IMR-90 (cell line): ENCODE data around the gene RFK. TPM values are rescaled to one million over a fixed set of nuclear protein-coding genes. Genes with fewer than 3 reads are reported as not detected.
A peak's percentile ranks its signal among the peaks of the same experiment; 100 is the strongest.

Source experiments
- ATAC-seq: fragments of 200-7000 bp; cut with Tn5 transposase; 2 replicates; pipeline ENCODE4 v1.9.1; 2020; ENCODE audit warnings: low read depth, mild to moderate bottlenecking, moderate library complexity
- BruUV-seq: library from RNA; stranded (reverse); fragments of 400-500 nt; replicated peaks from 2 replicates; lab custom pipeline; 2021; lab: Mats Ljungman, UMichigan
- CTCF ChIA-PET: fragments of 300-600 bp; formaldehyde crosslinking; extraction: SDS; loops from one replicate; lab custom pipeline; 2021; ENCODE audit warnings: antibody characterized with exemption; lab: Yijun Ruan, JAX
- POLR2A ChIA-PET: fragments of 300-600 bp; sonication (Branson Sonifier 250); formaldehyde crosslinking; loops from one replicate; lab custom pipeline; 2022; ENCODE audit warnings: antibody characterized with exemption; ENCODE audit not compliant: unreplicated experiment; lab: Charles Lee
- DNase-seq: peaks from one replicate; pipeline ENCODE4 v3.0.0; 2013
- H2AFZ ChIP-seq: replicated peaks from 2 replicates; pipeline ENCODE3; 2013; ENCODE audit warnings: low read length, mild to moderate bottlenecking; ENCODE audit not compliant: poor library complexity
- H2AK5ac ChIP-seq: 2 replicates; pipeline ENCODE4 v1.6.1; 2013; ENCODE audit warnings: low read depth, low read length, inconsistent platforms
- H2AK9ac ChIP-seq: replicated peaks from 2 replicates; pipeline ENCODE3; 2013; ENCODE audit warnings: mild to moderate bottlenecking, low read depth, low read length, moderate library complexity; ENCODE audit not compliant: poor library complexity
- H2BK120ac ChIP-seq: 2 replicates; pipeline ENCODE4 v1.6.1; 2013; ENCODE audit warnings: low read depth, low read length, inconsistent platforms
- H2BK15ac ChIP-seq: 3 replicates; pipeline ENCODE4 v1.6.1; 2013; ENCODE audit warnings: low read depth, low read length, inconsistent platforms
- H2BK20ac ChIP-seq: 2 replicates; pipeline ENCODE4 v1.6.1; 2013; ENCODE audit warnings: low read depth, mild to moderate bottlenecking, inconsistent platforms, low read length, moderate library complexity
- H2BK5ac ChIP-seq: 2 replicates; pipeline ENCODE4 v1.6.1; 2013; ENCODE audit warnings: mild to moderate bottlenecking, low read depth, low read length, inconsistent platforms; ENCODE audit not compliant: poor library complexity, severe bottlenecking
- H3K14ac ChIP-seq: replicated peaks from 2 replicates; pipeline ENCODE4 v1.6.1; 2013; ENCODE audit warnings: low read depth, low read length, inconsistent platforms
- H3K18ac ChIP-seq: 2 replicates; pipeline ENCODE4 v1.6.1; 2013; ENCODE audit warnings: low read depth, low read length, control low read depth
- H3K23ac ChIP-seq: 2 replicates; pipeline ENCODE4 v1.6.1; 2013; ENCODE audit warnings: low read depth, low read length, inconsistent platforms
- H3K27ac ChIP-seq: 2 replicates; pipeline ENCODE4 v1.5.1; 2013; ENCODE audit warnings: mild to moderate bottlenecking, control low read depth, low read length; ENCODE audit not compliant: insufficient read depth
- H3K27me3 ChIP-seq: 2 replicates; pipeline ENCODE4 v1.6.1; 2013; ENCODE audit warnings: low read length; ENCODE audit not compliant: control insufficient read depth, insufficient read depth
- H3K36me3 ChIP-seq: 2 replicates; pipeline ENCODE4 v1.6.1; 2013; ENCODE audit warnings: low read length, mixed read lengths; ENCODE audit not compliant: control insufficient read depth, insufficient read depth
- H3K4ac ChIP-seq: 2 replicates; pipeline ENCODE4 v1.6.1; 2013; ENCODE audit warnings: low read depth, low read length, inconsistent platforms
- H3K4me1 ChIP-seq: 2 replicates; pipeline ENCODE4 v1.6.1; 2013; ENCODE audit warnings: low read length, mixed read lengths; ENCODE audit not compliant: control insufficient read depth, insufficient read depth
- H3K4me2 ChIP-seq: 2 replicates; pipeline ENCODE4 v1.6.1; 2013; ENCODE audit warnings: low read depth, mild to moderate bottlenecking, control low read depth, low read length, moderate library complexity
- H3K4me3 ChIP-seq: 2 replicates; pipeline ENCODE4 v1.5.1; 2013; ENCODE audit warnings: low read depth, mild to moderate bottlenecking, control low read depth, low read length, moderate library complexity; ENCODE audit not compliant: insufficient read depth
- H3K56ac ChIP-seq: 2 replicates; pipeline ENCODE4 v1.6.1; 2013; ENCODE audit warnings: low read length, inconsistent platforms; ENCODE audit not compliant: insufficient read depth; ENCODE audit errors: extremely low read depth
- H3K79me1 ChIP-seq, 2 experiments: 2 replicates each; pipeline ENCODE4 v1.6.1; 2013; ENCODE audit warnings: low read length in 2 of 2, inconsistent platforms in 1 of 2, low read depth in 1 of 2
- H3K9ac ChIP-seq: 2 replicates; pipeline ENCODE4 v1.6.1; 2013; ENCODE audit warnings: low read depth, low read length, control low read depth
- H3K9me1 ChIP-seq: 2 replicates; pipeline ENCODE4 v1.6.1; 2013; ENCODE audit warnings: low read length, inconsistent platforms; ENCODE audit not compliant: insufficient read depth
- H3K9me3 ChIP-seq: 2 replicates; pipeline ENCODE4 v1.6.1; 2013; ENCODE audit warnings: low read length; ENCODE audit not compliant: control insufficient read depth, insufficient read depth
- H4K20me1 ChIP-seq: 2 replicates; pipeline ENCODE4 v1.6.1; 2013; ENCODE audit warnings: low read length, inconsistent platforms; ENCODE audit not compliant: insufficient read depth
- H4K5ac ChIP-seq: 2 replicates; pipeline ENCODE4 v1.6.1; 2013; ENCODE audit warnings: mild to moderate bottlenecking, low read depth, low read length, control low read depth
- H4K8ac ChIP-seq, 2 experiments: 2 replicates each; pipeline ENCODE4 v1.6.1; 2013; ENCODE audit warnings: low read depth in 2 of 2, low read length in 2 of 2, control low read depth in 1 of 2, inconsistent platforms in 1 of 2
- H4K91ac ChIP-seq: 2 replicates; pipeline ENCODE4 v1.6.1; 2013; ENCODE audit warnings: low read depth, low read length, inconsistent platforms; ENCODE audit not compliant: insufficient read depth
- FOS ChIP-seq: fragments of 150-350 bp; IDR thresholded peaks from 2 replicates; pipeline ENCODE4 v1.6.1; 2016; ENCODE audit warnings: low read depth, low read length
- RAD21 ChIP-seq: IDR thresholded peaks from 2 replicates; pipeline ENCODE4 v1.6.1; 2012; ENCODE audit warnings: low read length, improper control_type of control experiment
- WGBS, 2 experiments: methylation state at CpG; one replicate each; pipeline versions ENCODE4 v1.1.5 to v1.1.7; 2013; ENCODE audit warnings: missing lambda C conversion rate in 2 of 2; ENCODE audit not compliant: insufficient read length in 1 of 2; ENCODE audit errors: extremely low coverage in 2 of 2; 5-methylcytosine and 5-hydroxymethylcytosine counted together
- dilution Hi-C: fragments of 300-500 bp; cut with HindIII; formaldehyde crosslinking; loops from one replicate; pipeline ENCODE4 v1.14.3; 2018; ENCODE audit warnings: low sequenced_read_pairs; ENCODE audit not compliant: unreplicated experiment
- in situ Hi-C: fragments of 300-500 bp; cut with MboI; formaldehyde crosslinking; loops from 3 replicates; pipeline ENCODE4 v1.14.3; 2019; ENCODE audit warnings: low sequenced_read_pairs, inconsistent platforms, mixed read lengths
- intact Hi-C: fragments of 100-400 bp; cut with micrococcal nuclease; formaldehyde crosslinking; loops from 2 replicates; pipeline ENCODE4 v1.10.0; 2022
- polyA plus RNA-seq, 3 experiments: library from polyadenylated mRNA; depleted of rRNA; stranded (reverse); fragments of >200 nt; gene quantifications; 2 replicates each; pipeline ENCODE4 v1.2.3, GENCODE V29; 2012; ENCODE audit warnings: low replicate concordance in 1 of 3
- total RNA-seq: library from RNA; depleted of rRNA; stranded (reverse); fragments of >200 nt; gene quantifications from 2 replicates; pipeline ENCODE4 v1.2.3, GENCODE V29; 2012

Gene RFK
- total and polyA plus RNA-seq, 2 of the 4 experiments (the other 2 are of a cell fraction) = 10.3 to 13.8 TPM

GRCh38 chr9:76401580-76402354 lies 7.5 kb upstream of the RFK start:
- POLR2A ChIA-PET = no interaction called here

More at GRCh38 chr9:76401580-76402354, 7.5 kb upstream of the RFK start:
- H2BK15ac ChIP-seq = no peak overlapping the region; the same call in 2 of the 3 replicates
- no peak overlapping the region for H3K27ac ChIP-seq
- no peak overlapping the region for H3K4me3 ChIP-seq
- H2AK9ac ChIP-seq = no peak overlapping the region
- intact Hi-C loops (loop anchor here (2.0 to 5.0 kb wide), 2 partner anchors 51 to 257 kb away; no protein-coding TSS in a partner anchor), in situ Hi-C loops (no loop called here), dilution Hi-C loops (no loop called here)
- no peaks in the 10 kb centered on the region for H3K27me3 ChIP-seq
- H4K20me1 ChIP-seq = no peaks in the 10 kb centered on the region
- H3K56ac ChIP-seq = no peak overlapping the region
- no peak overlapping the region for H3K4me2 ChIP-seq
- no peak overlapping the region for H3K23ac ChIP-seq
- H2AFZ ChIP-seq = no peak overlapping the region
- ATAC-seq (peak; percentile 60), DNase-seq (peak; percentile 67)
- H4K8ac ChIP-seq = no peak overlapping the region
- WGBS, 2 experiments = no CpG with 5 or more reads among the region's 3 CpGs
- BruUV-seq = no TSS peak
- no peak overlapping the region for H2BK5ac ChIP-seq
- H3K4ac ChIP-seq = peak overlapping the region; percentile 63; the same call in 1 of the 2 replicates
- H2BK20ac ChIP-seq = peak overlapping the region; percentile 67; the same call in 1 of the 2 replicates
- CTCF ChIA-PET = interaction anchor here (0.6 to 1.2 kb wide), 3 partner anchors 18 to 533 kb away, joined by 4 to 6 read pairs (median 4); no protein-coding TSS in a partner anchor
- 0 out of 2 replicates have a peak overlapping the region, but pooled peaks have one; percentile 17 for H4K5ac ChIP-seq
- H3K36me3 ChIP-seq = no peaks in the 10 kb centered on the region
- no peak overlapping the region for H3K9ac ChIP-seq
- TF ChIP-seq RAD21 (no peak), FOS (peak; percentile 45)
- H2BK120ac ChIP-seq = peak overlapping the region; percentile 53; the same call in 1 of the 2 replicates
- H3K79me1 ChIP-seq = no peaks in the 10 kb centered on the region
- H3K9me1 ChIP-seq = no peaks in the 10 kb centered on the region
- no peaks in the 10 kb centered on the region for H3K9me3 ChIP-seq
- H3K4me1 ChIP-seq = peaks cover 7% of the 10 kb centered on the region
- H2AK5ac ChIP-seq = 0 out of 2 replicates have a peak overlapping the region, but pooled peaks have one; percentile 60
- peak overlapping the region; percentile 76; the same call in 1 of the 2 replicates for H3K18ac ChIP-seq
- peak overlapping the region; percentile 27; the same call in 1 of the 2 replicates for H4K91ac ChIP-seq
- H3K14ac ChIP-seq = no peak overlapping the region
